ENCODE data around the gene CD99. TPM values are rescaled to one million over a fixed set of nuclear protein-coding genes. Genes with fewer than 3 reads are reported as not detected.

The CD99 gene, protein sequence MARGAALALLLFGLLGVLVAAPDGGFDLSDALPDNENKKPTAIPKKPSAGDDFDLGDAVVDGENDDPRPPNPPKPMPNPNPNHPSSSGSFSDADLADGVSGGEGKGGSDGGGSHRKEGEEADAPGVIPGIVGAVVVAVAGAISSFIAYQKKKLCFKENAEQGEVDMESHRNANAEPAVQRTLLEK
- 74.0 and 88.6 TPM in 2 replicates for total RNA-seq (2014; rRNA removed; shearing (Covaris generic))

DNA sequence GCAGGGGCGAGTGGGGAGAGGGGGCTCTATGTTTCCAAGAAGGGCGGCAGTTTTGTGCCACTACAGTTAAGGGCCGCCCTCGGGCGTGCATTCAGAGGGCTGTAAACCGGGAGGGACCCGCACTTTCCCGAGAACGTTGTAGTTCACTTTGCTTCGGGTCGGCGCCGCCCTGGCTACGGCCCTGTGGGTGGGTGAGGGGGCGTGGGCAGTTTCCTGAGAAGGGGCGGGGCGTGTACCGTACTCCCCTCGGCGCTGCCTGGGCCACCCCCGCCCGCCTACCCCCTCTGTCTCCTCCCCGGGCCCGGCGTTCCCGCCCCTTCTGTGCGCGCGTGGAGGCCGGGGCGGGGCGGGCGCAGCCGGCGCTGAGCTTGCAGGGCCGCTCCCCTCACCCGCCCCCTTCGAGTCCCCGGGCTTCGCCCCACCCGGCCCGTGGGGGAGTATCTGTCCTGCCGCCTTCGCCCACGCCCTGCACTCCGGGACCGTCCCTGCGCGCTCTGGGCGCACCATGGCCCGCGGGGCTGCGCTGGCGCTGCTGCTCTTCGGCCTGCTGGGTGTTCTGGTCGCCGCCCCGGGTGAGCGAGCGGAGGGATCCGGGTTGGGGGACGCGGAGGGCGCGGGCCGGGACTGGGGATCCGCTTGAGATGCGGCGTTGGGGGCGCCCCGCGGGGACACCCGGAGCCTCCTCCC lies at the start of gene CD99:
CD99 (plus strand) TSS at position 440 of the 687 bp plus-strand sequence; CDS start at position 506, 66 bp downstream.
- peak; percentile 82 for DNase-seq (ENCODE audit: low read depth)

DNA sequence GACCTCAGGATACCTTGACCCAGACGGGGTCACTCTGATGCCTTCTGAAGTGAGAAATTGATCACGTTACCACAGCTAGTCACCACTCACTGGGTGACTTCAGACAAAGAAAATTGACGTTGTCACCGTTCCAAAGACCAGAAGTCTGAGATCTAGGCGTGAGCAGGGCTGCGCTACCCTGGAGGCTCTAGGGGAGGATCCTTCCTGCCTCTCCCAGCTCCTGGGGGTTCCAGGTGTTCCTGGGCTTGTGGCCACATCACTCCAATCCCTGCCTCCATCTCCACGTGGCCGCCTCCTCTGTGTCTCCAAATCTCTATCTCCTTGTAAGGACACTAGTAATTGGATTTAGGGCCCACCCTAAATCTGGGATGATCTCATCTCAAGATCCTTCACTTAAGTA lies 48.9 kb upstream of the CD99 start:
- DNase-seq (ENCODE audit: low read depth), result no peak

DNA sequence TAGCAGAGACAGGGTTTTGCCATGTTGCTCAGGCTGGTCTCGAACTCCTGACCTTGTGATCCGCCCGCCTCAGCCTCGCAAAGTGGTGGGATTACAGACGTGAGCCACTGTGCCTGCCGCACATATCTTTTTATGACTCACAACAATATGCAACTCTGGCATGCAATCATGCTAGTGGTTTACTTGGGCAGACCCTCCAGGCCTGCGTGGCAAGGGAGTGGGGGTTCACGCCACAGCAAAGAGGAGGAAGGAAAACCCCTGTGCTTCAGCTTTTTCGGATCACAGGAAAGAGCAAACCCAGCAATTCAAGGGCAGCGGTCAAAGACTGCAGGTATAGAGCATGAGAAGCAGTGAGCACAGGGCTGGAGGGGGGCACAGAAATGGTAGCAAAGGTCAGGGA lies 48.3 kb upstream of the CD99 start:
- no peak for DNase-seq (ENCODE audit: low read depth)

DNA sequence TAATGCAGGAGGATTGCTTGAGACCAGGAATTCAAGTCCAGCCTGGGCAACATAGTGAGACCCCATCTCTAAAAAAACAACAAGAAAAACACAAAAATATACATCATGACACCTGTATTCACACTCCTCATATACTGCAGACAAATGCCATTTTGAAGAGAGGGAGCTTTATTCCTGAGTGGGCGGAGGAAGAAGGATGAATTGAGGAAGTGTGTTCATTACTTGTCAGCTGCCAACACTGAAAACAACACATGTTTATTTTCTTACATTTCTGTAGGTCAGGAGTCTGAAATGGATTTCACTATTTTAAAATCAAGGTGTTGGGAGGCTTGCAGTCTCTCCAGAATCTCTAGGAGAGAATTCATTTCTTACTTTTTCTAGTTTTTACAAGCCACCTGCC lies 47.2 kb upstream of the CD99 start:
- no peak for DNase-seq (ENCODE audit: low read depth)

DNA sequence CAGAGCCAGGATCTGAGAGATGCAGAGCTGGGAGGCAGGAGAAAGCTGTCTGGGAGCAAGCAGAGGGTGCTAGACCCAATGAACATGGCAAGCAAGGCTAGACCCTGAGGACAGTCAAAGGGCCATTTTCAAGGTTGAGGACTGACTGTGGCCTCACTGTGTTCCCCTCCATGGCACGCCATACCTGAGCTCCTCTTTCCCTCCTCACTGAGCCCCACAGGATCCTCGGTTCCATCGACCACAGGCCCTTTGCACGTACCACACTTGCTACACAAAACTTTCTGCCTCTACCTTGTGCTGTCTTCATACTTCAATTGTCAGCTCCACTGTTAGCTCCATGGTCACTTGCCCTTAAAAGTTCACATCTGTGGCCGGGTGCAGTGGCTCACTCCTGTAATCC lies 45.5 kb upstream of the CD99 start:
- DNase-seq (ENCODE audit: low read depth), result no peak

DNA sequence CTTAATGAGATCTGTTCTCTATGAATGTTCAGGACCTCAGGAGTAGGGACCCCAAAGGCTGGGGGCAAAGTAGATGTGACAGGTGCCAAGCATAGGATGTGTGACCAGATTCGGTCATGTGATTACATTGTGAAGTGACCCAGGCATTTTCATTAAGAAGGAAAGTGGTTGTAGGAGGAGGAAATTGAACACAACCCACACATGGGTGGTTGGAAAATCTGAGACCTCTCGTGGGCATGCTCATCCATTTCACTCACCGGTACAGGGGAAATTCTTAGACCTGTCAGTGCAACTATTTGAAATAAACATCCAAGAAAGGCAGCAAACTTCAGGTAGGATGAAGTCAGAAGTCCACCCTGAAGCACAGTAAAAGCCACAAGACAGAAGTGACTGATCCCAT lies 43.5 kb upstream of the CD99 start:
- DNase-seq (ENCODE audit: low read depth), result no peak

DNA sequence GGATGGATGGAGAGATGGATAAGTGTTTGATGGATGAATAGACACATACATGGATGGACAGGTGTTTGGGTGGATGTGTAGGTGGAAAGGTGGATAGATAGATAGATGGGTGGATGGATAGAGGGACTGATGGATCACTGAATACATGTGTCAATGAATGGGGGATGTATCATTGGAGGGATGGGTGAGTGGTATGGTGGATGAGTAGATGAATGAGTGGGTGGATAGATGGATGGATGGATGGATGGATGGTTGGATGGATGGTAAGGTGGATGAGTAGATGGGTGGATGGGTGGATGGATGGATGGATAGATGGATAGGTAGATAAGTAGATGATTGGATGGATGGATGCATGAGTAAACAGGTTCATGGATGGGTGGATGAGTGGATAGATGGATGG lies 41.1 kb upstream of the CD99 start:
- DNase-seq (ENCODE audit: low read depth), result no peak

DNA sequence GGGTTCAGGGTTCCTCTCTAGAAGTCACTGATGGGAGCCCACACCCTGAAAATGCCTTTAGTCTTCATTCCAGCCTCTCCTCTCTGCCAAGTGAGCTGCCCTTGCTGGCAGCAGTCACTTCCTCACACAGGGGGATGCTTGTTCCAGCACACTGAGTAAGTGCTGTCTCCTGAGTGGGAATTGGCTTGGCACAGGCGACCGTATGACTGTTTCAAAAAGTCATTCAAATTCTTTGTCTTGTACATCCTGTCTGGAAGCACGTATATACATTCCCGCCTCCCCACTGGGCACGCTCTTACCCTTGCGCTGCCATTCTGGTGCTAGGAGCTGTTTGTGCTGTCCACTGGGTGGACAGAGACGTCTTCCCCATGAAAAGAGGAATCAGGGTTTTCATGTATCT lies 40.2 kb upstream of the CD99 start:
- peak; percentile 28 for DNase-seq (ENCODE audit: low read depth)

DNA sequence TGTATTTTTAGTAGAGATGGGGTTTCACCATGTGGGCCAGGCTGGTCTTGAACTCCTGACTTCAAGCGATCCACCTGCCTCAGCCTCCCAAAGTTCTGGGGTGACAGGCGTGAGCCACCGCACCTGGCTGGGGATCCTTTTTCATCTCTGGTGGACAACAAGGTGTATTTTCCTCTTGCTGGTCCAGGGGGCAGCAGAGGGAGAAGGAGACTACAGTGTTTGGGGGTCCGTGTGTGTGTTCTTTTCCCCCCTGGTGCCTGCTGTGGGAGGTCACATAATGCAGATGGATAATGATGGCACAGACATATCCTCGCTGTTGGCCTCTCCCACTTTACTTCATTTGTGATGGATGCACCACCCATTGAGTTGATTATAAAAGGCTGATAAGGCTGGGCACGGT lies 39.0 kb upstream of the CD99 start:
- DNase-seq (ENCODE audit: low read depth), result no peak

DNA sequence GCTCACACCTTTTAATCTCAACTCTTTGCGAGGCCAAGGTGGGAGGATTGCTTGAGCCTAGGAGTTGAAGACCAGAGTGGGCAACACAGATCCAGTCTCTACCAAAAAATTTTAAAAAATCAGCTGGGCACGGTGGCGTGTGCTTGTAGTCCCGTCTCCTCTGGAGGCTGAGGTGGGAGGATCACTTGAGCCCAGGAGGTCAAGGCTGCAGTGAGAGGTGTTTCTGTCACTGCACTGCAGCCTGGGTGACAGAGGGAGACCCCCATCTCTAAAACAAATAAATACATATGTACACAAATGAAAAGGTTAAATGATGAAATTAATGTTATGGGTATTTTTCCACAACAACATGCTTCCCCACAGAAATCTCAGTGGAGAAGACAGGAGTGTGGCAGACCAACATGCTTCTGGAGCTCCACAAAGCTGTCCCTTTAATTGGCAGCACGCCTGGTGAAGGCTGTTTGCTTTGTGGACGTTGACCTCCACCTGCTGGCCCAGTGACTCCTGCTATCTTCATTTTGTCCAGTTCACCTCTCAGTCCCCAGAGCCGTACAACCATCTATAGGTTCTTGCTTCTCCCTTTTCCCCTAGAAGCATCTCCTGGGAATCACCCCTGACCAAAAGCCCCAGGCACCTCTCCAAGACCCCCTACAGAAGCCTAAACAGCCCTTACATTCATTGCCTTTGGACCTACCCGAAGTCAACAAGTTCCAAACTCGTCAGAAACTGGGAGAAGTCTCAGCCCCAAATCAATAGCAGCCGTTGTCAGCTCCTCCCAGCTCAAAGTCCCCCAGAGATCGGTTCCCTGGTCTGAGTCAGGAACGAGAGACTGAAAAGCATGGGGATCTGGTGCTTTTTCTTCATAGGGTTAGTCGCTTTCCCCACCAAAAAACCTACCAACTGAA lies 36.4 kb upstream of the CD99 start:
- no peak for DNase-seq (ENCODE audit: low read depth)

DNA sequence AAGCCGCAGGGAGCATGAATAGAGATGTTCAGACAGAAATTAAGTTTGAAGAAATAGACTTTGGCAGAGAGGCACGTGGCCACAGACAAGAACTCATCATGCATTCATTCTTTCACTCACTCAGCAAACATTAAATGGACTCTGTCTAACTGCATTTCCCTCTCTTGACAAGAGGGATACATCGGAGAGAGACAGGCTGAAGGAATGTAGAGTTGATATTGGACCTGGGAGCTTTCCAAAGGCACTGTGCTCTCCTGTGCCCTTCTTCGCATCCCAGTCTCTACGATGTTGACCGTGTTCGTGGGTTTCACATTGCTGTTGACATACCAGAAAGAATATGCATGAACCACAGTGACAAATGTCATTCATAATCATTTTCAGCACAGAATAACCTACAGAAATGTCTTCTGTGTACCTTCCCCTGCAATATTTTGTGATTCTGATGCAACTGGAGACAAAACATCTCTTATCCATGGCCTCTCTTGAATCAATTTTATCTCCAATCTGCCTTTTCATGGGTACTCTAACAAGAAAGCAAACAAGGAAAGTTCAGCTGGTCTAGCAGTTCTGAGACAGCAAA lies 34.7 kb upstream of the CD99 start:
- no peak for DNase-seq (ENCODE audit: low read depth)

DNA sequence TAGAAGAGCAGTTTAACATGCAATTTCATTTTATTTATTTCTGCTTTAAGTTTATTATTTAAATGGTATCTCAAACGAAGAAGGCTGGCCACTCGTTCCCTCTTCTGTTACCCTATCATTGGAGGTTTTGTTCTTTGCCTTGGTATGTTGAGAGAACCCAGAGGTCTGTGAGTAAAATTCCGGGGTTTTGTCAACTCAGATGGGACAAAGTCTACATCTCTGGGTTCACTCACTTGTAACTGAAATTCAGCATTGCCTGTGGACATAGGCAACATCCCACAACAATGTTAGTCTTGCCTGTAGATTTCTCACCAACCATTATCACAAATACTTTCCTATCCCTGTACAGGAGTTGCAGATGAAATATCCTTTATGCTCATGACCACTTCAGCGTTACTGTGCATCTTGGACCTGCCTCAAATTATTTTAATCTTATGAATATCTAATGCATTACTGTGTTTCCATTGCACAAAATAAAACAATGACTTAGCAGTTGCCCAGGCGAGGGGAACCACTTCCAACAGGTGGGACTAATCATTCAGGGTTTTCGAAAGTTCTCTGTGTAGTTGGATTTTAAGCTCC lies 33.5 kb upstream of the CD99 start:
- no peak for DNase-seq (ENCODE audit: low read depth)

DNA sequence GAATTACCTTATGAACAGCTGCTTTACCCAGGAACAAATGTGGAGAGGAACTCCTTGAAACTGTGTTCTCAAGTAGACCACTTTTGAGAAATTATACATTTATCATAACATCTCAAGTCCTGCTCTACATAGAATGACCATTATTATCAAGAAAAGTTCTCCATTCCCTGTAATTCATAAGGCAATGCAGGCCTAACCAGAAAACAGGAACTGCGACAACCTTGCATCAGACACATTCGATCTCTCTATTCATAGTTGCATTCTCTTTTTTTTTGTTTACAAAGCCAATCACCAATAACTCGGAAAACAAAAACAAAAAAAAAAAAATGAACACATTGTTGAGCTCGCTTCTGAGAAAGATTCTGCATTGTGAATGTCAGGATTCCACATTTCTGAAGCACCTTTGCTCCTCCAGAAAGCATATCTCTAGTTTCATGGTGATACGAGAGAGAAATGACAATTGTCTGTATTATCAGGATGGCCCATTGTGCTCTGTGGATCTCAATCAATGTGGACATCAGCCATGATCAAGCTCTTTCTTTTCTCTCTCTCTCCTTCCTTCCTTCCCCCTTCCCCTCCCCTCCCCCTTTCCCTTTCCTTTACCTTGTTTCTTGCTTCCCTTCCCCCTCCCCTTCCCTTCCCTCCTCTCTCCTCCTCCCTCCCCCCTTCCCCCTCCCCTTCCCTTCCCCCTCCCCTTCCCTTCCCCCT lies 32.4 kb upstream of the CD99 start:
- DNase-seq (ENCODE audit: low read depth), result no peak

DNA sequence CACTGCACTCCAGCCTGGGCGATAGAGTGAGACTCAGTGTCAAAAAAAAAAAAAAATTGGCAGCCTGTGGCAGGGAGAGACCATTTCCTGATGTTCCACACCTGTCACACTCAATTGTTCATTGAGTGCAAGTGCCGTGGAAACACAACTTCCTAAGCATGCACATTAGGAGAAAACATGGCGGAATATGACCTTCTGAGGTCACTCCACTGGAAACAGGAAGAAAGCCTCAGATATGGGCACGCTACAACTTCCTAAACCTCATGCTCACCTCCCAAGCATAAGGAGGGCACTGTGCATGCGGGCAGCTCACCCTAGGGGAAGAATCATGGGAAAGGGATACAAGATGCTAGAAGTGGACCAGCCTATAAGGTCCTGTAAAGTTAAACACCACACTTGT lies 28.5 kb upstream of the CD99 start:
- DNase-seq (ENCODE audit: low read depth), result no peak

DNA sequence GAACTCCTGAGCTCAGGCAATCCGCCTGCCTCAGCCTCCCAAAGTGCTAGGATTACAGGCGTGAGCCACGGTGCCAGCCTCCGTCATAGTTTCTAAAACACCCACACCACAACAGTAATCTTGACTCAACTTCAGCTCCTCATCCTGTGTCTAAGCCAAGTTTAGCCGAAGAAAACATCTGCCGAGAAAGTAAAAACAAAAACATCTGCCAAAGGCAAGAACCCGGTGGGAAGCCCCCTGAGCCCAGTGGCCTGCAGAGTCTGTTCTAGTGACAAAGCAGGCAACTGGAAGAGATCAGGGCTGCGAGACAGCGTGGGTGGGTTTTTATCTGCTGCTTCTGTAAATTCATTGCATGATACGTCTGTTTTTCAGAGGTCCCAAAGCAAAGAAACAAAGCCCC lies 26.6 kb upstream of the CD99 start:
- no peak for DNase-seq (ENCODE audit: low read depth)

DNA sequence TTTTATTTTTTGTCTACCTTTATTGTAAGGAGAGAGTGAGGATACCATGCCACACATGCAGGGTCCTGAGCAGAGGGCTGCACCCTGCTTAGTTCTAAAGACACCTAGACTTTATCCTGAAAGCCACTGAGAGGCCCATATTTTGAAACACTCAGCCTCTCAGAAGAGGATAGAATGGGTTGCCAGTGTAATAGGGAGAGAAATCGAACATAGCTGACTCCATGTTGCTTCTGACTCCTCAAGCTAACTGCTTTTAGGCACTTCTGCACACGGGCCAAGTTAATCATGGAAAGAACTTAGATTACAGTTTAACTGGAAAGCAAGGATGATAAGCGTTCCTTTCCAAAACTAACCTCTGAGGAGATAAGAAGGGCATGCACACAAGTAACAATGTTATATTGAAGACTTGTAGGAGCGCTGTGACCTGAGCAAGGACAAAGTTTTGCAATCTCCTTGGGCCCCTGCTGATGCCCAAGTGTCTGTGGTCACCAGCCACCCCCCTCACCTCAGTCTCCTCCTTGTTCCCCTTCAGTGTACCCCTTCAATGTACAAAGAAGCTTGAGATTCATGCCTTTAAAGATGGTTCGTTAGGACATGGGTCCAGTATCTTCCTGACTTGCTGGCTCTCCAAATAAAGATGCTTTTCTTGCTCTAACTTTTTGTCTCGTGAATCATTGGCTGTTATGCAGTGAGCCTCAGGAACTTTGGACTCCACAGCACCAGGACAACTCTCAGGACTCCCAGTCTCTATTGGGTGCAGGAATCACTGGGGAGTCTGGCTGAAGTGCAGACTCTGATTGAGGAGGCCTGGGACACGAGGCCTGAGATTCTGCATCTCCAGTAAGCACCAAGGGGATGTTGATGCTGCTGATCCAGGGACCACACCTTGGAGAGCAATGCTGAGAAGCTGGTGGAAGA lies 25.4 kb upstream of the CD99 start:
- no peak for DNase-seq (ENCODE audit: low read depth)

DNA sequence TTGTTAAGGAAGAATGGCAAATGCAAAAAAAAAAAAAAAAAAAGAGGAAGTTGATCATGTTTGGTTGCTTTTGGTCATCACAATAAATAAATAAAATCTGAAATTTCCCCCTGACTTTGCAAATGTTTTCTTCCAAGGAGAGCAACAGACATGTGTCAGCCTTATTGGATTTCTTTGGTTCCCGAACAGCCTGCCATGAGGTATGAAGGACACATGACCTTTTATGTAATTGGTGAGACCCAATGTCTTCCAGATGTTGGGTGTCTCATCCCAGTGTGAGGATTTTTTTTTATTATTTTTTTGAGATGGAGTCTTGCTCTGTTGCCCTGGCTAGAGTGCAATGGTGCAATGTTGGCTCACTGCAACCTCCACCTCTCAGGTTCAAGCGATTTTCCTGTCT lies 24.6 kb upstream of the CD99 start:
- no peak for DNase-seq (ENCODE audit: low read depth)

DNA sequence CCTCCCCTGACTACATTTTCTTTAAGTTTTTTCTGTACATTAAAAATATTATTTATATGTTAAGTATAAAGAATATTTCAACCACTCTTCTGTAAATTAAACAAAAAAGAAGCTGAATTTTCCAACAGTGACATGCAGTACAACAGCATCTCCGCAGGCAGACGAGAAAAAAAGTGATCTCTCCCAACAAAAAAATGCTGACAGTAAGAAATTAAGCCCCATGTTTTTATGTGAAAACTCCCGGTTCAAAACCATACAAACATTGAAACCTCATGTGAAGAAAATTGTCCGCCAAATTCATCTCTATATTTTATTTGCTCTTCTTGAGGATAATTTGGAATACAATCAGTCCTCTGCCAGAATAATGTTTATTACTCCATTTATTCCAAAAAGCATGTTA lies 20.1 kb upstream of the CD99 start:
- no peak for DNase-seq (ENCODE audit: low read depth)

DNA sequence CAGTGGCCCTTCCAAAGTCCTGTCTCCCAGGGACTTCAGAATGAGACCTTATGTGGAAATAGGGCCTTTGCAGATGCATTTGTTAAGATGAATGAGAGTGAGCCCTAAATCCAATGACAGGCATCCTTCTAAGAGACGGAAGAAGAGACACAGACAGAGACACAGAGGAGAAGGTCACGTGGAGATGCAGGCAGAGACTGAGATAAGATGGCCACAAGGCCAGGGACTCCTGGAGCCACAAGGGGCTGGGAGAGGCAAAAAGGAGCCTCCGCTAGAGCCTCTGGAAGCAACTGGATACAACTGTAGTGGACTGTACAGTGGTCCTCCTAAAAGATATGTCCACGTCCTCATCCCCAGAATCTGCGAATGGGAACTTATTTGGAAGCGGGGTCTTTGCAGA lies 19.0 kb upstream of the CD99 start:
- DNase-seq (ENCODE audit: low read depth), result no peak

DNA sequence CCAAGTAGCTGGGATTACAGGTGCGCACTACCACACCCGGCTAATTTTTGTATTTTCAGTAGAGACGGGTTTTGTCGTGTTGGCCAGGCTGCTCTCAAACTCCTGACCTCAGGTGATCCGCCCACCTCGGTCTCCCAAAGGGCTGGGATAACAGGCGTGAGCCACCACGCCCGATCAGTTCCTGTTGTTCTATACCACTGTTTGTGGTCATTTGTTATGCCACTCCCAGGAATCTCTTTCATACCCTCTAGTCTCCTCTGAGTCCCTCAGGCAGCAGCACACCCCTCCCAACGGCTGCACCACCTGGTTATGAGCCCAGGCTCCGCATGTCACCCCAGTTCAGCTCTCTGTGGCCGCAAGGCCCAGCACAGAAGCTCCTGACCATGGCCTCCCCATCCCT lies 17.5 kb upstream of the CD99 start:
- no peak for DNase-seq (ENCODE audit: low read depth)

All from Daoy (cell line).